ENCODE results near the gene PRTN3.
A peak's percentile ranks its signal among the peaks of the same experiment; 100 is the strongest.
"Not testable (repeated sequence)": the region's sequence is repeated elsewhere in the genome, so short reads cannot be mapped to it uniquely, and the experiment has no call there.

PRTN3 gene

DNA sequence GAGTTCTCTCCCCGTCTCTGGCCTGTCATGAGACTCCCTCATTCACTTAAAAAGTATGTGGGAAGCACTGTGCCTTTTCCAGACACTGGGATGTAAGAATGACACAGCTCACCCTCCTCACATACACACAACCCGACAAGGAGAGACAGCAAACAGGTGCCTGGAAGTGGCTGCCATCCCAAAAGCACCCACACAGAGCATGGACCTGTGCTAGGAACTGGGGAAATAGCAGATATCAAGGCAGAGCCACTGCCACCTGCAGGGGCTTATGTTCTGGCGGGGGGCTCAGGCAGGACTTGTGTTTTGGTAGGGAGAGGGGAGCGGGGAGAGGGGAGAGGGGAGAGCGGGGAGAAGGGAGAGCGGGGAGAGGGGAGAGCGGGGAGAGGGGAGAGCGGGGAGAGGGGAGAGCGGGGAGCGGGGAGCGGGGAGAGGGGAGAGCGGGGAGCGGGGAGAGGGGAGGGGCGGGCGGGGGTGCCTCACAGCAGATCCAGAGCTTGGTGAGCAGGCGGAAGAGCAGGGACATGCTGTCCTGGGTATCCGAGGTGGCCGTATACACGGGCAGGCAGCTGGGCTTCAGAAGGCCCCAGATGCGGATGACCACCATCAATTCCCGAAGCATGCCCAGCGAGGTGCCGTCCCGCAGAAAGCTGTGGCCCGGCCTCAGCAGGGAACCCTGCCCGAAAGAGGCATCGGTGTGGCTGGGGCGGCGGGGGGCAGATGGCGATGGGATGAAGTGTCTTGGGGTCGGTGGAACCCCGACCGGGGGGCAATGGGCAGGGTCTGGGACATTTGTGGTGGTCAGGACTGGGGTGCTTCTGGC, 30.9 kb downstream of the PRTN3 start:
- in situ Hi-C loops (cut with HindIII; ENCODE audit: low pct_ligation_motif_present, low pct_unique_long_range_greater_than_20kb, low sequenced_read_pairs) = no loop called here
- no peak for DNase-seq

DNA sequence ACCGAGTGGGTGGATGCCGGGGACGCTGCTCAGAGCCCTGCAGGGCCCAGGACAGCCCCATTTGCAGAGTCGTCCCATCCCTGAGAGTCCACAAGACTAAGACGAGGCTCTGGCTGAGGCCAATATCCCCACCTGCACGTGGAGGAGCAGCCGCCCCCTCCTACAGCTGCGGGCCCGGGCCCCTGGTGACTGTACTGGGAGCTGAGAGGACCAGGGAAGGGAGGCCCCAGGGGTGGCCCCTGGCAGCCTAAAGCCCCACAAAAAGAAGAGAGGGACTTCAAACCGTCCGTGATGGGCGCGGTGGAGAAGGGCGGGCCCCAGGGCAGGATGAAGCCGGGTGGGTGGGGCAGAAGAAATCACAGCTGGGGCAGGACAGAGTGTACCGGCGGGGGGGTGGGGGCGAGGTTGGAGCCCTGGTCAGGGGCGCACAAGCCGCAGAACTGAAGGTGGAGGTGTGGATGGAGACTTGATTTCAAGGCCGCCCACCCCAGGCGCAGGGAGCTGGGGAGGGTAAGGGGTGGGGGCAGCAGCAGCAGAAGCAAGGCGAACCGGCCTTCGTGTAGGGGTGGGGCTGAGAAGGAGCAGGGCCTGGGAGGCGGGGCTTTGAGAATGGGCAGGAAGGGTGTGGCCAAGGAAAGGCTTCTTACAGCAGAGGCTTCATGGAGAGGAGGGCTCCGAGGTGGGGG, 31.6 kb downstream of the PRTN3 start:
- in situ Hi-C loops (cut with HindIII; ENCODE audit: low pct_ligation_motif_present, low pct_unique_long_range_greater_than_20kb, low sequenced_read_pairs) = no loop called here
- DNase-seq = no peak

GRCh38 chr19:873084-873483, 32.3 kb downstream of the PRTN3 start:
- peak; percentile 25 for DNase-seq
- in situ Hi-C loops (cut with HindIII; ENCODE audit: low pct_ligation_motif_present, low pct_unique_long_range_greater_than_20kb, low sequenced_read_pairs) = no loop called here

DNA sequence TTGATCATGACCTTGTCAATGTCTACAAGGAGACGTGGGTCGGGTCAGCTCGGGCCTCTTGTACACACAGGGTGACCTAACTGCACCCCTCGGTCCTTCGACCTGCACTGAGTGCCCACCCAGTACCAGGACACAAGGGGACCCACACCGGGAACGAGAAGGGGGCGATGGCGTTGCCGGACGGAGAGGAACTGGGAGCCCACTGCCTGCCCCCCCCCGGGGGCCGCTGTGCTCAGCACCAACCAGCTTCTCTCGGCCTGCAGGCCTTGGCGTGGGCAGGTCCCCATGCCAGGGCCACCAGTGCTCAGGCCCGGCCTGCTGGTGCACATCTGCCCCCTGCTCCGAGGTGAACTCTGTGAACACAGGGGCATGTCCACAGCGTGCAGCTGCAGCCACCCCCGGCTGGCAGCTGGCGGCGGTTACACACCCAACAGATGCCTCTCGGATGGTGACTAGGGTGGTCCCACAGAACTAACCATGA, 32.8 kb downstream of the PRTN3 start:
- no peak for DNase-seq
- in situ Hi-C loops (cut with HindIII; ENCODE audit: low pct_ligation_motif_present, low pct_unique_long_range_greater_than_20kb, low sequenced_read_pairs) = no loop called here

DNA sequence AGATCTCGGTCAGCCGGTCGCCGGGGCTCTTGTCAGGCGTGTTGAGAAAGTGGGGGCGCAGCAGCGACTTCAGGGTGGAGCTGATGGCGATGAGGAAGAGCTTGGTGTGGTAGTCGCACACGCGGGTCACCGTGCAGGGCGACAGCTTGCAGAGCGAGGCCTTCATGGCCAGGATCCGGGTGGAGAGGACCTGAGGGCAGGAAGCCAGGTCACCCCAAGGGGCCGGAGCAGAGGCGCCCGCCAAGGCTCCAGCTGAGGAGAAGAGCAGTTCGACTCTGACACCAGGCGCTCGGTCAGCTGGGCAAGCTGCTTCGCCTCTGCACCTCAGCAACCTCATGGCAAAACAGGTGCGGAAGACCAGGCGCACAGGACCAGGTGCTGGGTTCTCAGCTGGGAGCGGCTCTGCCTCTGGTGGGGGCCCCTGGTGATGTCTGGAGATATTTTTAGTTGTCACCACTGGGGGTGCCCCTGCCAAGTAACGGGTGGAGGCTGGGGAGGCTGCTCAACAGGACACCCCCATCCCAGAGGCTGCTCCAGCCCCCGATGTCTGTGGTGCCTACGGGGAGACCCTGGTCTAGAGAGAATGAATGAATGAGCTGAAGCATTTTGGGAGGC, 34.6 kb downstream of the PRTN3 start:
- no peak for DNase-seq
- in situ Hi-C loops (cut with HindIII; ENCODE audit: low pct_ligation_motif_present, low pct_unique_long_range_greater_than_20kb, low sequenced_read_pairs) = no loop called here

DNA sequence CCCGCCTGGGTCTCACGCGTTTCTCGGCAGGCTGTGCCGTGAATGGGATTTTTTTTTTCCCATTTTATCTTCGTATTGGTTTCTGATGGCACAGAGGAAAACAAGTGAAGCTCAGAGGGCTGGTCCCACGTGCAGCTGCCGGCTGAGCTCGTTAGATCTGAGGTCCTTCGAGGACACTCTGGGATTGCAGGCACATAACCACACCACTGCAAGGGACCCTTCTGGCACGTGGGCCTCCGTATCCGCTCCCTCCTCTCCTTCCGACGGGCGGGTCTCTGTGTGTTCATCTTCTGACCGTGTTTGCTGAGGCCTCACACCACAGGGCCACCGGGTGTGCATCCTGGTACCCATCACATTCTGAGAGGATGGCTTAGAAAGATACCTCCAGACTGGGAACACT, 35.3 kb downstream of the PRTN3 start:
- no peak for DNase-seq
- in situ Hi-C loops (cut with HindIII; ENCODE audit: low pct_ligation_motif_present, low pct_unique_long_range_greater_than_20kb, low sequenced_read_pairs) = no loop called here

DNA sequence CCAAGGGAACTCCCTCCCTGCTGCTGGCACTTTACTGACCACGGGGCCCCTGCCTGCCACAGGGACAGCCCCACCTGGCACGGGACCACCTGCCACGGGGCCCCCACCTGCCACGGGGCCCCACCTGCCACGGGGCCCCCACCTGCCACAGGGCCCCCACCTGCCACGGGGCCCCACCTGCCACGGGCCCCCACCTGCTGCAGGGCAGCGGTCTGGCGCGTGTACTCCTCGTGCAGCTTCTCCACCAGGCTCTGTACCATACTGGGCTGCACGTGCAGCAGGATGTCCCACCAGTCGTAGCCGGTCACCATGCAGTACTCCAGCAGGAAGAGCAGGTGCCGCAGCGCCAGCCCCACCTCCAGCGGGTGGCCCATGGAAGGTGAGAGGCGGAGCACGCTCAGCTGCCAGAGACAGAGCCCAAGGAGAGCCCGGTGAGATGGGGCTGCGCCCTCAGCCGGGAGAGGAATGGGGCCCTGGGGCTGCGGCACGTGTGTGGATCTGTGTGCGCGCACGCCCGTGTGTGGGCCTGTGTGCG, 36.0 kb downstream of the PRTN3 start:
- in situ Hi-C loops (cut with HindIII; ENCODE audit: low pct_ligation_motif_present, low pct_unique_long_range_greater_than_20kb, low sequenced_read_pairs) = no loop called here
- DNase-seq = no peak

GRCh38 chr19:877992-878660, 37.3 kb downstream of the PRTN3 start:
- DNase-seq; in situ Hi-C loops (cut with HindIII; ENCODE audit: low pct_ligation_motif_present, low pct_unique_long_range_greater_than_20kb, low sequenced_read_pairs): not testable (repeated sequence)

DNA sequence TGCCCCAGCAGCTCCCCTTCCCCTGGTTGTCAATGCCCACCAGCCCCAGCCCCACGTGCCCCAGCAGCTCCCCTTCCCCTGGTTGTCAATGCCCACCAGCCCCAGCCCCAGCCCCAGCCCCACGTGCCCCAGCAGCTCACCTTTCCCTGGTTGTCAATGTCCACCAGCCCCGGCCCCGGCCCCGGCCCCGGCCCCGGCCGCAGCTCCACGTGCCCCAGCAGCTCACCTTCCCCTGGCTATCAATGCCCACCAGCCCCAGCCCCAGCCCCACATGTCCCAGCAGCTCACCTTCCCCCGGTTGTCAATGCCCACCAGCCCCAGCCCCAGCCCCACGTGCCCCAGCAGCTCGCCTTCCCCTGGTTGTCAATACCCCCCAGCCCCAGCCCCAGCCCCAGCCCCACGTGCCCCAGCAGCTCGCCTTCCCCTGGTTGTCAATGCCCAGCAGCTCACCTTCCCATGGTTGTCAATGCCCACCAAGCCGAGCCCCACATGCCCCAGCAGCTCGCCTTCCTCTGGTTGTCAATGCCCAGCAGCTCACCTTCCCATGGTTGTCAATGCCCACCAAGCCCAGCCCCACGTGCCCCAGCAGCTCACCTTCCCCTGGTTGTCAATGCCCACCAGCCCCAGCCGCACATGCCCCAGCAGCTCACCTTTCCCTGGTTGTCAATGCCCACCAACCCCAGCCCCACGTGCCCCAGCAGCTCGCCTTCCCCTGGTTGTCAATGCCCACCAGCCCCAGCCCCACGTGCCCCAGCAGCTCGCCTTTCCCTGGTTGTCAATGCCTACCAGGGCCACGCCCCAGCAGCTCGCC, 38.2 kb downstream of the PRTN3 start:
- in situ Hi-C loops (cut with HindIII; ENCODE audit: low pct_ligation_motif_present, low pct_unique_long_range_greater_than_20kb, low sequenced_read_pairs); DNase-seq: not testable (repeated sequence)

- in situ Hi-C loops (cut with HindIII; ENCODE audit: low pct_ligation_motif_present, low pct_unique_long_range_greater_than_20kb, low sequenced_read_pairs) = no loop called here
- no peak for DNase-seq
Observed at GRCh38 chr19:879711-880438, 39.1 kb downstream of the PRTN3 start.

DNA sequence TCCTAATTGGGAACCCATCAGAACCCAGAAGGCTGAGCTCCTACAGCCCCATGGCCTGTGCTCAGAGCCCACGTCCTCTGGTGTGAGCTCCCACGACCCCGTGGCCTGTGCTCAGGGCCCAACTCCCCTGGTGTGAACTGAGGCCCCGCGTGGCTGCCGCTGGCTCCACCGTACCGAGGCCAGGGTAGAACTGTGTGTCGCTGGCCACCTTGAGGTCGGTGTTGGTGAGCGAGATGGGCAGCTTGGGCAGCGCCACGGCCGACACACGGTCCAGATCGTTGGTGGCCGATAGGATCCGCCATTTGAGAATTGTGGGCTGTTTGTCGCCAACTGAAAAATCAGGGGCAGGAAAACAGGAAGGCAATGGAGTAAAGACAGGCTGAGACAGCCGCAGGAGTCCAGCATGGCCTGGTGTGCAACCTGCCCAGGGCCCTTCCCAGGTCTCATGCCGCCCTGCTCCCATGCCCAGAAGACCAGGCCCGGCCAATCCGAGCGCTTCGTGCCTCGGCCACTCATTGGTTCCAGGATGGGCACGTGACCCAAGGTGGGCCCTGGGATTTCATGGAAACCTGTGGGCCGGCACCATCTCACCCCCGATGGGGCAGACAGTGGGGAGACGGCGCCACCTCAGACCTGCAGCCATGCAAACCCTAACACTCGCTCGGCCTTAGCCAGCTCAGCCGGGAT, 40.7 kb downstream of the PRTN3 start:
- DNase-seq = no peak

GRCh38 chr19:882871-883497, 42.2 kb downstream of the PRTN3 start:
- in situ Hi-C loops (cut with HindIII; ENCODE audit: low pct_ligation_motif_present, low pct_unique_long_range_greater_than_20kb, low sequenced_read_pairs) = no loop called here
- DNase-seq = no peak

More for the DNA sequence above, 40.7 kb downstream of the PRTN3 start:
- in situ Hi-C loops (cut with HindIII; ENCODE audit: low pct_ligation_motif_present, low pct_unique_long_range_greater_than_20kb, low sequenced_read_pairs) = no loop called here

GRCh38 chr19:883661-884211, 42.9 kb downstream of the PRTN3 start:
- in situ Hi-C loops (cut with HindIII; ENCODE audit: low pct_ligation_motif_present, low pct_unique_long_range_greater_than_20kb, low sequenced_read_pairs) = no loop called here
- no peak for DNase-seq

GRCh38 chr19:884420-885211, 43.8 kb downstream of the PRTN3 start:
- in situ Hi-C loops (cut with HindIII; ENCODE audit: low pct_ligation_motif_present, low pct_unique_long_range_greater_than_20kb, low sequenced_read_pairs) = no loop called here
- DNase-seq = no peak

GRCh38 chr19:885536-886224, 44.9 kb downstream of the PRTN3 start:
- no peak for DNase-seq
- in situ Hi-C loops (cut with HindIII; ENCODE audit: low pct_ligation_motif_present, low pct_unique_long_range_greater_than_20kb, low sequenced_read_pairs) = no loop called here

Data from ACHN (cell line).